Upper lobe of left lung (tissue), 6 donors: ENCODE results near the gene ARID3A. TPM values are rescaled to one million over a fixed set of nuclear protein-coding genes. Genes with fewer than 3 reads are reported as not detected.
A peak's percentile ranks its signal among the peaks of the same experiment; 100 is the strongest.

Source experiments
- ATAC-seq, 2 donors: fragments of 200-7000 bp; cut with Tn5 transposase; one replicate each; pipeline ENCODE4 v1.9.1; 2022; ENCODE audit warnings: mild to moderate bottlenecking in 2 of 2, moderate library complexity in 2 of 2; ENCODE audit not compliant: low FRiP score in 2 of 2
- DNase-seq, 2 donors: peaks; one replicate each; pipeline ENCODE4 v3.0.0-alpha.2; 2019 to 2020
- H3K27ac ChIP-seq, 4 donors: fragments of 200-600 bp; sonication (generic); one replicate each; pipeline ENCODE4 v1.5.1; 2016 to 2019
- H3K27me3 ChIP-seq, 4 donors: fragments of 200-600 bp; sonication (generic); one replicate each; pipeline ENCODE4 v1.5.1; 2017 to 2019
- H3K36me3 ChIP-seq, 4 donors: fragments of 200-600 bp; sonication (generic); one replicate each; pipeline ENCODE4 v1.5.1; 2016 to 2019
- H3K4me1 ChIP-seq, 4 donors: fragments of 200-600 bp; sonication (generic); one replicate each; pipeline ENCODE4 v1.5.1; 2018 to 2019
- H3K4me3 ChIP-seq, 4 donors: fragments of 200-600 bp; sonication (generic); one replicate each; pipeline ENCODE4 v1.5.1; 2017 to 2019; ENCODE audit warnings: mild to moderate bottlenecking in 2 of 4, moderate library complexity in 1 of 4
- H3K9me3 ChIP-seq, 4 donors: fragments of 200-600 bp; sonication (generic); one replicate each; pipeline ENCODE4 v1.5.1; 2018 to 2019
- CTCF ChIP-seq, 6 experiments: fragments of 450-650 bp in 4 of 6; fragments of 200-600 bp in 2 of 6; sonication (generic) in 2 of 6; IDR thresholded peaks; one replicate each; pipeline ENCODE4 v1.5.1; 2016 to 2019; ENCODE audit warnings: antibody characterized with exemption in 6 of 6
- EP300 ChIP-seq, 4 donors: sonication (generic); formaldehyde crosslinking; IDR thresholded peaks; one replicate each; pipeline ENCODE4 v1.5.1; 2017; ENCODE audit warnings: antibody characterized with exemption in 4 of 4, control low read depth in 2 of 4
- POLR2A ChIP-seq, 4 donors: fragments of 450-650 bp; IDR thresholded peaks; one replicate each; pipeline ENCODE4 v1.5.1; 2016 to 2017; ENCODE audit warnings: antibody characterized with exemption in 4 of 4, mild to moderate bottlenecking in 2 of 4
- POLR2AphosphoS5 ChIP-seq, 2 donors: sonication (generic); formaldehyde crosslinking; IDR thresholded peaks; one replicate each; pipeline ENCODE4 v1.5.1; 2017; ENCODE audit warnings: antibody characterized with exemption in 2 of 2
- WGBS, 2 donors: methylation state at CpG; one replicate each; pipeline ENCODE4 v1.1.5; 2017 to 2018; 5-methylcytosine and 5-hydroxymethylcytosine counted together
- total RNA-seq, 6 donors: library from RNA; depleted of rRNA in 4 of 6; stranded (reverse); fragments of >200 nt in 4 of 6; gene quantifications; one replicate each; pipeline versions ENCODE4 v1.1.0 to v1.2.1, GENCODE V29; 2016 to 2021
- donor health status: DM: no; HTN: no; CAD: no; lungs with moderate emphysema.
- donor health status: DM: no; HTN: yes; CAD: no; lungs with severe emphysema.

ARID3A gene
- total RNA-seq, 6 donors from 2014 or later, result 7.1 to 54.5 (median 19.2) TPM

DNA sequence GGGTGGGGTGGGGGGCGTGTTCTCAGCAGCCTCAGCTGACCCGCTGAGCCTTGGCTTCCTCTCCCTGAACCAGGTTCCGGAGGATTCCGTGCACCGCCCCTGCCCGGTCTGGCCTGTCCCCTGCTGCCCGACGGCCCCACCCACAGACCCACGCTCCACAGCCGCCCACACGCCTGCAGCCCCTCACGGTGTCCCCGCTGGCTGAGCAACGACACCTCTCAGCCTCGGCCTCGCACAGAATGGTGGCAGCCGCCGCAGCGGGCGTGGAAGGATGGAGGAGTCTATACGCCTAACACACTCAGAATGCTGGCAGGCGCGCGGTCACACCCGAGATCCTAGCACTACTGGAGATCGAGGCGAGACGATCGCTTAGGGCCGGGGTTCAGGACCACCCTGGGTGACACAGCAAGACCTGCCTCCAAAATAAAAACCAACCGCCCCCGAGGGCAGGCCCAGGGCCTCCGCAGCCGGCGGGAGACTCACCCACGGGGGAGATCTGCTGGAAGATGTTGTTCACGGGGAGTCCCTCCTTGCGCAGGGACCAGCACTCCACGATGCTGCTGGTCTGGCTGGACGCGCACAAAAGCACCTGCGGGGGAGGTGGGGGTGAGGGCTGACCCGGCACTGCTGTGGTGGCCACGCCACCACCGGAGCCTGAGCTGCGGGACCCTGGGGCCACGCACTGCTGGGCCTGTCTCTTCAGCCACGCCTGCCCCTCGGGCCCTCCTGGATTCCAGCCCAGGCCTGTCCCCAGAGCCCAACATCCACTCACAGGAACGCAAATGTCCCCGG lies 41.2 kb upstream of the ARID3A start:
- peaks cover 15 to 96% (median 78%) of the 10 kb centered on the region in 4 donors for H3K36me3 ChIP-seq
- TF ChIP-seq EP300 (IDR thresholded peaks at IDR 0.05) (no peak), POLR2AphosphoS5 (IDR thresholded peaks at IDR 0.05) (no peak), POLR2A (IDR thresholded peaks at IDR 0.05) (no peak), CTCF (IDR thresholded peaks at IDR 0.05) (no peak)
- 94 to 97% methylated on average over 17 to 41 of the region's 51 CpGs for WGBS, 2 donors
- no peak overlapping the region for H3K4me3 ChIP-seq
- DNase-seq, result peak in 1 of 2 donors; percentile 82
- peak overlapping the region in 1 of 4 donors; percentile 10 for H3K27ac ChIP-seq
- H3K9me3 ChIP-seq, result no peaks in the 10 kb centered on the region
- no peak for ATAC-seq
- no peaks in the 10 kb centered on the region for H3K4me1 ChIP-seq
- no peaks in the 10 kb centered on the region for H3K27me3 ChIP-seq

GRCh38 chr19:885536-886224 lies 40.2 kb upstream of the ARID3A start:
- 97% methylated on average over 60 to 64 of the region's 64 CpGs for WGBS, 2 donors
- ATAC-seq (no peak), DNase-seq (peak in 1 of 2 donors; percentile 74)
- Histone ChIP-seq H3K4me3 (no peak overlapping the region), H3K36me3 (peaks cover 15 to 95% (median 76%) of the 10 kb centered on the region in 4 donors), H3K27me3 (no peaks in the 10 kb centered on the region), H3K9me3 (no peaks in the 10 kb centered on the region), H3K4me1 (no peaks in the 10 kb centered on the region), H3K27ac (no peak overlapping the region)
- TF ChIP-seq POLR2A (IDR thresholded peaks at IDR 0.05) (no peak), CTCF (IDR thresholded peaks at IDR 0.05) (no peak), POLR2AphosphoS5 (IDR thresholded peaks at IDR 0.05) (no peak), EP300 (IDR thresholded peaks at IDR 0.05) (no peak)

GRCh38 chr19:887072-887471 lies 38.8 kb upstream of the ARID3A start:
- WGBS, 2 donors, result 84 to 92% methylated on average over 16 of the region's 16 CpGs
- peaks cover 6 to 11% (median 9%) of the 10 kb centered on the region in 4 donors for H3K4me1 ChIP-seq
- peaks cover 10 to 84% (median 63%) of the 10 kb centered on the region in 4 donors for H3K36me3 ChIP-seq
- no peaks in the 10 kb centered on the region for H3K9me3 ChIP-seq
- no peak for TF ChIP-seq POLR2AphosphoS5 (IDR thresholded peaks at IDR 0.05)
- TF ChIP-seq CTCF (IDR thresholded peaks at IDR 0.05), result no peak
- no peak for TF ChIP-seq POLR2A (IDR thresholded peaks at IDR 0.05)
- TF ChIP-seq EP300 (IDR thresholded peaks at IDR 0.05), result no peak
- no peak for ATAC-seq
- DNase-seq, result no peak
- no peak overlapping the region for H3K27ac ChIP-seq
- no peak overlapping the region for H3K4me3 ChIP-seq
- no peaks in the 10 kb centered on the region for H3K27me3 ChIP-seq

- 93 to 94% methylated on average over 10 of the region's 10 CpGs for WGBS, 2 donors
- no peak for ATAC-seq
Observed at GRCh38 chr19:887599-887998, 38.2 kb upstream of the ARID3A start.

More at GRCh38 chr19:887599-887998, 38.2 kb upstream of the ARID3A start:
- Histone ChIP-seq H3K4me3 (no peak overlapping the region), H3K36me3 (peaks cover 10 to 78% (median 58%) of the 10 kb centered on the region in 4 donors), H3K27me3 (no peaks in the 10 kb centered on the region), H3K27ac (no peak overlapping the region), H3K9me3 (no peaks in the 10 kb centered on the region), H3K4me1 (peaks cover 7 to 15% (median 13%) of the 10 kb centered on the region in 4 donors)
- TF ChIP-seq EP300 (IDR thresholded peaks at IDR 0.05), result no peak
- no peak for TF ChIP-seq POLR2AphosphoS5 (IDR thresholded peaks at IDR 0.05)
- no peak for TF ChIP-seq POLR2A (IDR thresholded peaks at IDR 0.05)
- no peak for TF ChIP-seq CTCF (IDR thresholded peaks at IDR 0.05)
- no peak for DNase-seq
